ENCODE data around the gene TFB1M. TPM values are rescaled to one million over a fixed set of nuclear protein-coding genes. Genes with fewer than 3 reads are reported as not detected.

TFB1M gene
- total RNA-seq, 4 donors from 2014 or later = 3.2 to 43.4 (median 16.5) TPM

DNA sequence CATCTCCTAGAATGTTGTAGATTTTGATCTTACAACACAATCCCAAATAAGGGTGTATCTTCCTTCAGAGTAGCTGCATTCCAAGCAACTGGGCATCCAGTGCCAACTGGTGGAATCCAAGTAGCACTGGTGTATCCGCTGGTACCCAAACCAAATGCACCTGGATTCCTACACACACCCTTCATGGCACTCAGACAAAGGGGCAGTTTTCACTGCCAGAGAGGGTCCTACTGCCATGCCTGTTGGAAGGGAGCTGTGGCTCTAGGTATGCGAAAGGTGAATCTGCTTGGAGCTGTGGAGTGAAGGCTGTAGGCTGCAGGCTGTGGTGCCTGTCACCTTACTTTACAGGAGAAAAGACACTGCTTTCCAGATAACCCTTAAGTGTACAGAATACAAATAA is 67.5 kb downstream of the TFB1M start:
- H3K27me3 ChIP-seq = no peaks in the 10 kb centered on the region
- intact Hi-C loops (cut with DNase I; ENCODE audit: low total_unique reads) (loop anchor here (5.0 to 10.0 kb wide), 2 partner anchors 322 to 380 kb away; no protein-coding TSS in a partner anchor), in situ Hi-C loops (cut with MboI; ENCODE audit: low pct_ligation_motif_present in 1 of 4, low pct_unique_long_range_greater_than_20kb in 1 of 4, low sequenced_read_pairs in 3 of 4) (loop anchor here (5.0 to 10.0 kb wide), 4 partner anchors 62 to 322 kb away; no protein-coding TSS in a partner anchor)
- H3K4me3 ChIP-seq = no peak overlapping the region
- TF ChIP-seq, protein P1, sequence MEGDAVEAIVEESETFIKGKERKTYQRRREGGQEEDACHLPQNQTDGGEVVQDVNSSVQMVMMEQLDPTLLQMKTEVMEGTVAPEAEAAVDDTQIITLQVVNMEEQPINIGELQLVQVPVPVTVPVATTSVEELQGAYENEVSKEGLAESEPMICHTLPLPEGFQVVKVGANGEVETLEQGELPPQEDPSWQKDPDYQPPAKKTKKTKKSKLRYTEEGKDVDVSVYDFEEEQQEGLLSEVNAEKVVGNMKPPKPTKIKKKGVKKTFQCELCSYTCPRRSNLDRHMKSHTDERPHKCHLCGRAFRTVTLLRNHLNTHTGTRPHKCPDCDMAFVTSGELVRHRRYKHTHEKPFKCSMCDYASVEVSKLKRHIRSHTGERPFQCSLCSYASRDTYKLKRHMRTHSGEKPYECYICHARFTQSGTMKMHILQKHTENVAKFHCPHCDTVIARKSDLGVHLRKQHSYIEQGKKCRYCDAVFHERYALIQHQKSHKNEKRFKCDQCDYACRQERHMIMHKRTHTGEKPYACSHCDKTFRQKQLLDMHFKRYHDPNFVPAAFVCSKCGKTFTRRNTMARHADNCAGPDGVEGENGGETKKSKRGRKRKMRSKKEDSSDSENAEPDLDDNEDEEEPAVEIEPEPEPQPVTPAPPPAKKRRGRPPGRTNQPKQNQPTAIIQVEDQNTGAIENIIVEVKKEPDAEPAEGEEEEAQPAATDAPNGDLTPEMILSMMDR (IDR thresholded peaks at IDR 0.05) = no peak
- TF ChIP-seq POLR2A (IDR thresholded peaks at IDR 0.05) (no peak), POLR2AphosphoS5 (IDR thresholded peaks at IDR 0.05) (no peak), EP300 (IDR thresholded peaks at IDR 0.05; ENCODE audit: low read depth) (no peak)
- WGBS, 2 donors (ENCODE audit: low coverage in 1 of 2) = 98% methylated on average over 2 of the region's 2 CpGs; no CpG with 5 or more reads in 1 of the 2 donors
- no peaks in the 10 kb centered on the region for H3K36me3 ChIP-seq
- no peaks in the 10 kb centered on the region for H3K9me3 ChIP-seq
- no peak overlapping the region for H3K27ac ChIP-seq
- DNase-seq = no peak
- no peaks in the 10 kb centered on the region for H3K4me1 ChIP-seq

DNA sequence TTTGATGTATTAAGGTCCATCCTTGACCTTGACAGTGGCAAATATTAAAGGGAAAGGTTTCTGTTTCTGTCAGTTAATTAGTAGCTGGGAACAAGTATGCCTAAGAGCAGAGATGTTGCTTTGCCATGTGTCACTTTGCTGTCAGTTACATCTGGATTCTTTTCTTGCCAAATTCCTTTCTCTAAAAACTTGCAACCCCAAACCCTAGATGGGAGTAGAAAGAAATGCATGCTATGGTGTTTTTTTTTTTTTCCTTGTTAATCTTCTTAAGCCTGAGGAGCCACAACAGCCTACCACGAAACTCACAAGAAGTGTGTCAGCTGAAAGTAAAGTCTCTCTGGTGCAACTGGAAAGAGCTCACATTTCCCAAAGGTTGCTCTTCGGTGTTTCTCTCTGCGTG is 68.5 kb downstream of the TFB1M start:
- 83 to 87% methylated on average over 3 of the region's 3 CpGs for WGBS, 2 donors (ENCODE audit: low coverage in 1 of 2)
- no peak for DNase-seq
- no peaks in the 10 kb centered on the region for H3K36me3 ChIP-seq
- intact Hi-C loops (cut with DNase I; ENCODE audit: low total_unique reads) (loop anchor here (5.0 to 10.0 kb wide), 2 partner anchors 321 to 379 kb away; no protein-coding TSS in a partner anchor), in situ Hi-C loops (cut with MboI; ENCODE audit: low pct_ligation_motif_present in 1 of 4, low pct_unique_long_range_greater_than_20kb in 1 of 4, low sequenced_read_pairs in 3 of 4) (loop anchor here (5.0 to 10.0 kb wide), 4 partner anchors 61 to 321 kb away; no protein-coding TSS in a partner anchor)
- H3K27me3 ChIP-seq = no peaks in the 10 kb centered on the region
- no peaks in the 10 kb centered on the region for H3K4me1 ChIP-seq
- no peaks in the 10 kb centered on the region for H3K9me3 ChIP-seq
- no peak for TF ChIP-seq EP300 (IDR thresholded peaks at IDR 0.05; ENCODE audit: low read depth)
- TF ChIP-seq, protein P1 (IDR thresholded peaks at IDR 0.05) = no peak
- TF ChIP-seq POLR2A (IDR thresholded peaks at IDR 0.05) = no peak
- no peak for TF ChIP-seq POLR2AphosphoS5 (IDR thresholded peaks at IDR 0.05)
- H3K27ac ChIP-seq = no peak overlapping the region
- H3K4me3 ChIP-seq = no peak overlapping the region

DNA sequence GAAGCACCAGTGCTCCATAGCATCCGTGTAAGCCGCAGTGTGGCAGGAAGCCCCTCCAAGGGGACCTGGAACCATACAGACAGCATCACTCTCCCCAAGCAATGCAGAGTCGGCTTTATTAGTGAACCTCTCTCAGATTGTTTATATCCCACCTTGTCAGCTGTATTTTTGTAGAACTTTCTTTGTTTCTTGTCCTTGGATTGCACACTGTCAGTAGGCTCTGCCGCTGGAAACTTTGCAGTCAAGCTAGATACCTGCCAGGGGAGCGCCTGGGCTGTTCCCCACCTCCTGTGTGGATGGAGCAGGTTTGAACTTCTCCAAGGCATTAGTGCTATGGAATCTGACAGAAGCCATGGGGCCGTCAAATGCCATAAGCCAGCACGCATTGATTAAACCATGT is 69.1 kb downstream of the TFB1M start:
- in situ Hi-C loops (cut with MboI; ENCODE audit: low pct_ligation_motif_present in 1 of 4, low pct_unique_long_range_greater_than_20kb in 1 of 4, low sequenced_read_pairs in 3 of 4) = loop anchor here (5.0 to 10.0 kb wide), 4 partner anchors 60 to 320 kb away; no protein-coding TSS in a partner anchor
- no peaks in the 10 kb centered on the region for H3K36me3 ChIP-seq
- H3K9me3 ChIP-seq = no peaks in the 10 kb centered on the region
- no peak for DNase-seq
- intact Hi-C loops (cut with DNase I; ENCODE audit: low total_unique reads) = loop anchor here (5.0 to 10.0 kb wide), 2 partner anchors 320 to 378 kb away; no protein-coding TSS in a partner anchor
- TF ChIP-seq, protein P1 (IDR thresholded peaks at IDR 0.05) = no peak
- no peak for TF ChIP-seq EP300 (IDR thresholded peaks at IDR 0.05; ENCODE audit: low read depth)
- TF ChIP-seq POLR2AphosphoS5 (IDR thresholded peaks at IDR 0.05) = no peak
- TF ChIP-seq POLR2A (IDR thresholded peaks at IDR 0.05) = no peak
- H3K4me3 ChIP-seq = no peak overlapping the region
- H3K4me1 ChIP-seq = no peaks in the 10 kb centered on the region
- no peaks in the 10 kb centered on the region for H3K27me3 ChIP-seq
- peak overlapping the region in 1 of 4 donors; percentile 65 for H3K27ac ChIP-seq
- 89 to 95% methylated on average over 6 to 7 of the region's 7 CpGs for WGBS, 2 donors (ENCODE audit: low coverage in 1 of 2)

DNA sequence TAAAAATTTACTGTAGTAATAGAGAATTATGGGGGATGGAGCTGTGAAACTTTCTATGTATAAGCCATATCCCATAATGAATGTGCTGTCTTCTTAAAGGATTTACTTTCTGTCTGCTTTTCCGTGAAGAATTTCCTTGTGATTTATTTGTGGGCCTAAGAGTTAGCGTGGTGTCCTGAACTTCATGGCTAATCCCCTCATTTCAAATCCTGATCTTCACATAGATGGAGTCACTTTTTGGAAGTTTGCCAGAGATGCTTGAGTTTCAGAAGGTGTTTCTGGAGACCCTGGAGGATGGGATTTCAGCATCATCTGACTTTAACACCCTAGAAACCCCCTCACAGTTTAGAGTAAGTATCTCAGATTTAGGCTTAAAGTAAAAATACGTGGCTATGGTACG is 69.8 kb downstream of the TFB1M start:
- Histone ChIP-seq H3K27me3 (no peaks in the 10 kb centered on the region), H3K36me3 (no peaks in the 10 kb centered on the region), H3K27ac (peak overlapping the region in 1 of 4 donors; percentile 65), H3K4me3 (no peak overlapping the region), H3K9me3 (no peaks in the 10 kb centered on the region), H3K4me1 (no peaks in the 10 kb centered on the region)
- DNase-seq = no peak
- intact Hi-C loops (cut with DNase I; ENCODE audit: low total_unique reads) = loop anchor here (10.0 kb wide), 1 partner anchor 320 kb away; no protein-coding TSS in a partner anchor
- 85 to 95% methylated on average over 4 of the region's 4 CpGs for WGBS, 2 donors (ENCODE audit: low coverage in 1 of 2)
- TF ChIP-seq EP300 (IDR thresholded peaks at IDR 0.05; ENCODE audit: low read depth) = no peak
- TF ChIP-seq, protein P1 (IDR thresholded peaks at IDR 0.05) = no peak
- TF ChIP-seq POLR2AphosphoS5 (IDR thresholded peaks at IDR 0.05) = no peak
- TF ChIP-seq POLR2A (IDR thresholded peaks at IDR 0.05) = no peak
- in situ Hi-C loops (cut with MboI; ENCODE audit: low pct_ligation_motif_present in 1 of 4, low pct_unique_long_range_greater_than_20kb in 1 of 4, low sequenced_read_pairs in 3 of 4) = loop anchor here in 3 of 4 donors (10.0 kb wide), 3 partner anchors 60 to 320 kb away; no protein-coding TSS in a partner anchor

Data from transverse colon (tissue), 4 donors.